Activated CD4-positive, alpha-beta T cell treated with anti-CD3 and anti-CD28 coated beads, Interleukin-2, Interleukin-4, amounts not matched to agents 100 ng/mL and 50 ng/mL, durations not matched to agents 16 hours and 8 hours (primary cell): Measurements from ENCODE around the gene PLPPR3.
"Not testable (repeated sequence)": the region's sequence is repeated elsewhere in the genome, so short reads cannot be mapped to it uniquely, and the experiment has no call there.

Source experiments
- DNase-seq: peaks from one replicate; pipeline ENCODE4 v3.0.0-alpha.2; 2020; ENCODE audit warnings: low spot score

PLPPR3 gene

DNA sequence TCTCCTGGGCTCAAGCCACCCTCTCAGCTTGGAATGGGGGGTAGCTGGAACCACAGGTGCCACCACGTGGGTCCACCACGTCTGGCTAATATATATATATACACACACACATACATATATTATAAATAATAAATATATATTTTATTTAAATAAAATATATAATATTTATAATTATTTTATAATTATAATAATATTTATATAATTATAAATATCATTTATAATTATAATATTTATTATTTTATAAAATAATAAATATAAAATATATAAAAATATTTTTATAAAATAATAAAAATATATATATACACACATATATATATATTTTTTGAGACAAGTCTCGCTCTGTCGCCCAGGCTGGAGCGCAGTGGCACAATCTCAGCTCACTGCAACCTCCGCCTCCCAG is 32.8 kb upstream of the PLPPR3 start:
- DNase-seq = no peak

DNA sequence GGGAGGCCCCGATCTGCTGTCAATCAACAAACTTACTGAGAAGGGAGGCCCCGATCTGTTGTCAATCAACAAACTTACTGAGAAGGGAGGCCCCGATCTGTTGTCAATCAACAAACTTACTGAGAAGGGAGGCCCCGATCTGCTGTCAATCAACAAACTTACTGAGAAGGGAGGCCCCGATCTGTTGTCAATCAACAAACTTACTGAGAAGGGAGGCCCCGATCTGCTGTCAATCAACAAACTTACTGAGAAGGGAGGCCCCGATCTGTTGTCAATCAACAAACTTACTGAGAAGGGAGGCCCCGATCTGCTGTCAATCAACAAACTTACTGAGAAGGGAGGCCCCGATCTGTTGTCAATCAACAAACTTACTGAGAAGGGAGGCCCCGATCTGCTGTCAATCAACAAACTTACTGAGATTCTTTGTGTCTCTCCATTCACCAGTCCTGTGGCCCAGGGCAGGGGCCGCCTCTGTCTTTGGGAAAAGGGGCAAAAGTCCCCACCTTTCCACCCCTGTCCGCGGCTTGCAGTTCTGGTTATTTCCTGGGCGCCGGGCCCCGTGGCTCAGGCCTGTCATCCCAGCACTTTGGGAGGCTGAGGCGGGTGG is 32.0 kb upstream of the PLPPR3 start:
- DNase-seq = not testable (repeated sequence)

DNA sequence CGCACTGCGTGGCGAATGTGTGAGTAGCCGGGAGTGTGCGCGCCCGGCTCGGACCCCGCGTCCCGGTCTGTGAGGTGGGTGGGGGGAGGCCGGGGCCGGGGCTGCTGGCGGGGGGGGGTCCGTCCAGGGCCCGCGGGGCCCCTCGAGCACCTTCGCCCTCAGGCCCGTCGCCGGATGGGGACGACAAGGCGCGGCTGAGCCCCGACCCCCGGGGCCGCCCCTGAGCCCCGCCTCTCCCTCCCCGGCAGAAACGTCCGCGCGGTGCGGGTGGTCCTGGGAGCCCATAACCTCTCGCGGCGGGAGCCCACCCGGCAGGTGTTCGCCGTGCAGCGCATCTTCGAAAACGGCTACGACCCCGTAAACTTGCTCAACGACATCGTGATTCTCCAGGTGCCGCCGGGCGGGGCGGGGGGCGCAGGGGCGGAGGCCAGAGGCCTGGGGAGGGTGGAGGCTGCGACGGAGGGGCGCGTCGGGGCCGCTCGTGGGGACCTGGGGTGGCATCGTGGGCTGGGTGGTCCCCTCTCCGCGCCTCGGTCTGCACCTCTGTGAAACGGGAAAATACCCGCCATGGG is 31.3 kb upstream of the PLPPR3 start:
- DNase-seq = no peak

DNA sequence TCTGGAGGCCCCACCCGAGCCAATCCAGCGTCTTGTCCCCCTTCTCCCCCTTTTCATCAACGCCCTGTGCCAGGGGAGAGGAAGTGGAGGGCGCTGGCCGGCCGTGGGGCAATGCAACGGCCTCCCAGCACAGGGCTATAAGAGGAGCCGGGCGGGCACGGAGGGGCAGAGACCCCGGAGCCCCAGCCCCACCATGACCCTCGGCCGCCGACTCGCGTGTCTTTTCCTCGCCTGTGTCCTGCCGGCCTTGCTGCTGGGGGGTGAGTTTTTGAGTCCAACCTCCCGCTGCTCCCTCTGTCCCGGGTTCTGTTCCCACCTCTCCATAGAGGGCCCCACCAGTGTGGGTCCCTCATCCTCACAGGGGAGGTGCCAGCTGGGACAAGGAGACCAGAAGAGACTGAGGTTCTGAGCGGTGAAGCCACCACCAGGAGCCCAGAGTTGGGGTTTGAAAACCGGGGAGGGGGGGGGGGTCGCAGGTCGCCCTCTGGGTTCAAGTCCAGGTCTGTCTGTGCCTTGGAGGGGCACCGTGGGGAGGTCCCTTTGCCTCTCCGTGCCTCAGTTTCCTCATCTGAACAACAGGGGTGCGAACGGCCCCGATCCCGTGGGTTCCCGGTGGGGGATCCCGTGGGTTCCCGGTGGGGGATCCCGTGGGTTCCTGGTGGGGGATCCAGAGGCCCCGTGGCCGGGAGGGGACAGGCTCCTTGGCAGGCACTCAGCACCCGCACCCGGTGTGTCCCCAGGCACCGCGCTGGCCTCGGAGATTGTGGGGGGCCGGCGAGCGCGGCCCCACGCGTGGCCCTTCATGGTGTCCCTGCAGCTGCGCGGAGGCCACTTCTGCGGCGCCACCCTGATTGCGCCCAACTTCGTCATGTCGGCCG is 30.6 kb upstream of the PLPPR3 start, which contains the start of gene ELANE:
ELANE (plus strand) TSS at position 168 of the 878 bp plus-strand sequence; CDS start at position 194, 26 bp downstream.
- DNase-seq = no peak

DNA sequence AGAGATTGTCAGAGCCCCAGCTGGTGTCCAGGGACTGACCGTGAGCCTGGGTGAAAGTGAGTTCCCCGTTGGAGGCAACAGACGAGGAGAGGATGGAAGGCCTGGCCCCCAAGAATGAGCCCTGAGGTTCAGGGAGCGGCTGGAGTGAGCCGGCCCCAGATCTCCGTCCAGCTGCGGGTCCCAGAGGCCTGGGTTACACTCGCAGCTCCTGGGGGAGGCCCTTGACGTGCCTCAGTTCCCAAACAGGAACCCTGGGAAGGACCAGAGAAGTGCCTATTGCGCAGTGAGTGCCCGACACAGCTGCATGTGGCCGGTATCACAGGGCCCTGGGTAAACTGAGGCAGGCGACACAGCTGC is 29.2 kb upstream of the PLPPR3 start:
- no peak for DNase-seq

DNA sequence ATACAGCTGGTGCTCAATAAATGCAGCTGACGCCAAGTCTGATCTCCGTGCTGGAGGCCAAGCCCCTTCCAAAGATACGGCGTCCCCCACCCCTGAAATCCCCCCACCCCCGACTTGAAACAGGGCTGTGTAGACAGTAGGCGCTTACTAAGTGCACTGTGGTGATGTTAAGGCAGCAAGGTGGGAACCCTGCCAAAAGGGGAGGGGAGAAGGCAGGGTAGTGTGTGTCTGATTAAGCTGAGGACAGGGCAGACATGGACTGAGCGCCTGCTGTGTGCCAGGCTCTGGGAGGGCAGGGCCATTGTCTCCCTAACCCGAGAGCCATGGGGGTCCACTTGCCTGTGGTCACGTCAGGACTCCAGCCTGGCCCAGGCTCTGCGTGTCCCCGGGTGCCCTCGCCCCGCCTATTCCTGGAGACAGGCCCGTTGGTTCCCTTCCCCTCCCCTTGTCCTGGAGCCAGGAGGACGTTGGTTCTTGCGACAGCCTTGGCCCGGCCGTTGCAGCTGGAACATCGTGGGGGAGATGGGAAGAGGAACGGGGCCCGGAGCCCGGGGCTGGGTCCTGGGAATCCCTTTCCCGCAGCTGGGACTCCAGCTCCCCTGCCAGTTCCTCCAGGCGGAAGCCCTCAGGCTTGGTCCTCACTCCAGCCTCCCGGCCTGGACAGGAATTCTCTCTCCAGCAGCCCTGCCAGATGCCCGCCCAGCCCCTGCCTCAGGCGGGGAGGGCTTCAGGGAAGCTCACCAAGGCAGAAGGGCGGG is 28.6 kb upstream of the PLPPR3 start:
- DNase-seq = no peak

DNA sequence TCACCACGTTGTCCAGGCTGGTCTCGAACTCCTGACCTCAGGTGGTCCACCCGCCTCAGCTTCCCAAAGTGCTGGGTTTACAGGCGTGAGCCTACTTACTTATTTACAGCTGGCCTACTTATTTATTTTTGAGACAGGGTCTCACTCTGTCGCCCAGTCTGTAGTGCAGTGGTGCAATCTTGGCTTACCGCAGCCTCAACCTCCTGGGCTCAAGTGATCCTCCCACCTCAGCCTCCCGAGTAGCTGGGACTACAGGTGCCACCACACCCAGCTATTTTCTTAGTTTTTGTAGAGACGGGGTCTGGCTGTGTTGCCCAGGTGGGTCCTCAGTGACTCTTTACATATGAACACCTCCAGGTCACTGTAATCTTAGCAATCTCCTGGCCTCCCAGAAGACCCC is 27.4 kb upstream of the PLPPR3 start:
- not testable (repeated sequence) for DNase-seq

DNA sequence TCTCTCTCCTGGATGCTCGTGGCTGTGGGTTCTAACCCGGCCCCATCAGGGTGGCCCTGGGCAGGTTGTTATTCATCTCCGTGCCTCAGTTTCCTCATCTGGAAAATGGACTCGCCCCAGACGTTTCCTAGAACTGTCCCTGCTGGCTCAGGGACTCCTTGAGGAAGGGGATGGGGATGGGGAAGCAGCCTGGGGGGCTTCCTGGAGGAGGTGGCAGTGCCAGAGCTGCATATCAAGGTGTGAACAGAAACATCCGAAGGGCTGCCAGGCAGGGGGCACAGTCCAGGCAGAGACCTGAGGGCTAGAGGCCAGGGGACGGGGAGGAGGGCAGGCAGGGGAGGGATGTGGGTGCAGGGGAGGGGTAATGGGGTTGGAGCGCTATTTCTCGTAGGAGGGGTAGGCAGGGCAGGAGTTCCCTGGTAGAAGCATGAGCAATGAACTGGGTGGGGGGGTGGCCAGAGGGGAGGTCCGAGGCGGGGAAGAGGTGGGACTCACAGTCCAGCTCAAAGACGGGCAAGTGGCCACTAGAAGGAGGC is 26.7 kb upstream of the PLPPR3 start:
- DNase-seq = no peak

DNA sequence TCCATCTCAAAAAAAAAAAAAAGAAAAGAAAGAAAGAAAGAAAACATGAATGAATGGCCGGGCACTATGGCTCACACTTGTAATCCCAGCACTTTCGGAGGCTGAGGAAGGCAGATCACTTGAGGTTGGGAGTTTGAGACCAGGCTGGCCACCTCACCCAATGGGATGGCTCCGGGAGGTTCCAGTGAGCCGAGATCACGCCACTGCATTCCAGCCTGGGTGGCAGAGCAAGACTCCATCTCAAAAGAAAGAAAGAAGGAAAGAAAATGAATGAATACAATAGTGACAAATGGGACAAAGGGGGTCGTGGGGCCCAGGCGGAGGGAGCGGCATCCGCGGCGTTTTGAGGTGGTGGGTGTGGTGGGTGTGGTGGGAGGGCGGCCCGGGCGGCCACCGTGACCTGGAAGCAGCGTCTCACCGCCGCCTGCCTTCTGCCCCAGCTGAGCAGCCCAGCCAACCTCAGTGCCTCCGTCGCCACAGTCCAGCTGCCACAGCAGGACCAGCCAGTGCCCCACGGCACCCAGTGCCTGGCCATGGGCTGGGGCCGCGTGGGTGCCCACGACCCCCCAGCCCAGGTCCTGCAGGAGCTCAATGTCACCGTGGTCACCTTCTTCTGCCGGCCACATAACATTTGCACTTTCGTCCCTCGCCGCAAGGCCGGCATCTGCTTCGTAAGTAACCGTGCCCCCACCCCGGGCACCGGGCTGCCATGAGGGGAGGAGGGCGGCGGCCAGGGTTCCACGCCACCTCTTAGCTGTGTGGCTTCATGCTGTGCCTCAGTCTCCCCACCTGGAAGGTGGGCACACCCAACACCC is 24.2 kb upstream of the PLPPR3 start:
- no peak for DNase-seq

DNA sequence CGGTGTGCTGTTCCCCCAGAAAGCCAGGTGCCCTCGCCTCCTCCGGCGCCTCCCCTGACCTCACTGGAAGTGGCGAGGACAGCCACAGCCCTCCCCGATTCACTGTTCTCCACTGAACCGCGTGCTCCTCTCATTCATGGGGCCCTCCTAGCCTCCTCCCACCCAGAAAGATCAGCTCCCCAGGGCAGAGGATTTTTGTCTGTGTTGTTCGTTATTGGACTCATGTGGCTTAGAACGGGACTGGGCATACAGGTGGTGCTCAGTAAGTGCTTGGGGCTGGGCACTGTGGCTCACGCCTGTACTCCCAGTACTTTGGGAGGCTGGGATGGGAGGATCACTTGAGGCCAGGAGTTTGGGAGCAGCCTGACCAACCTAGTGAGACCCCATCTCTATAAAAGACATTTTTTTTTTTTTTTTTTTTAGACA is 22.8 kb upstream of the PLPPR3 start:
- DNase-seq = no peak

DNA sequence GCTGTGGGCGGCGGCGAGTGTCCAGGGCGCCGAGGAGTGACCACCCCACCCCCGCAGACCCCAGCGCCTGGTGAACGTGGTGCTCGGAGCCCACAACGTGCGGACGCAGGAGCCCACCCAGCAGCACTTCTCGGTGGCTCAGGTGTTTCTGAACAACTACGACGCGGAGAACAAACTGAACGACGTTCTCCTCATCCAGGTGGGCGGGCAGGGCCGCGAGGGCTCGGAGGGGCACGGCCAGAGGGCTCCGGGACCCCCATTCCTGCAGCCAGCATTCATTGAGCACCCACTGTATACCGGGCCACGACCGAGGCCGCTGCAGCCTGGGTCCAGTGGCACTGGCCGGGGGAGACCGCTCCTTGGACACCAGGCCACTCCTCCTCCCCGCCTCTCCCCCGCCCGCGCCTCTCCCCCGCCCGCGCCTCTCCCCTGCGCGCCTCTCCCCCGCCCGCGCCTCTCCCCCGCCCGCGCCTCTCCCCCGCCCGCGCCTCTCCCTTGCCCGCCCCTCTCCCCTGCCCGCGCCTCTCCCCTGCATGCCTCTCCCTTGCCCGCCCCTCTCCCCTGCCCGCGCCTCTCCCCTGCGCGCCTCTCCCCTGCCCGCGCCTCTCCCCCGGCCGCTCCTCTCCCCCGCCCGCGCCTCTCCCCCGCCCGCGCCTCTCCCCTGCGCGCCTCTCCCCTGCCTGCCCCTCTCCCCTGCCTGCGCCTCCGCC is 22.2 kb upstream of the PLPPR3 start:
- no peak for DNase-seq

DNA sequence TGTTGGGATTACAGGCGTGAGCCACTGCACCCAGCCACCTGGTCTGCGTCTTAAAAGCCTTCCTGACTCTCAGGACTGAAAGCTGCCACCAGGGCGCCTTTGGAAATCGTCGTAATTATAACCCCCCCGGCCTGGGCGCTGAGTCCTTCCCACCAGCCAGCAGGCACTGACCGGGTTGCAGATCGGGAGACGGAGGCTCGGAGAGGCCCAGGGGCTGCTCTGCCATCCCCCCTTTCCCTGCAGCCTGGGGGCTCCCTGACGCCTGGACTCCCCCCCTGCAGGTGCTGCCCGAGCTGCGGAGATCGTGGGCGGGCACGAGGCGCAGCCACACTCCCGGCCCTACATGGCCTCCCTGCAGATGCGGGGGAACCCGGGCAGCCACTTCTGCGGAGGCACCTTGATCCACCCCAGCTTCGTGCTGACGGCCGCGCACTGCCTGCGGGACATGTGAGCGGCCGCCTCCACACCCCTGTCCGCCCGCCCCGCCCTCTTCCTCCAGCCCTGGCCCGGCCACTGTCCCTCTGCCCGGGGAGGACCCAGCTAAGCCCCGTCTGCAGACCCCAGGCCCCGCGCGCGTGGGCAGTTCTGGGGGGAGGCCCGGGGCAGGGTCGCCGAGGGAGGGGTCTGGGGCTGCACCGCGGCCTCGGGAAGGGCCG is 21.6 kb upstream of the PLPPR3 start:
- DNase-seq = no peak

DNA sequence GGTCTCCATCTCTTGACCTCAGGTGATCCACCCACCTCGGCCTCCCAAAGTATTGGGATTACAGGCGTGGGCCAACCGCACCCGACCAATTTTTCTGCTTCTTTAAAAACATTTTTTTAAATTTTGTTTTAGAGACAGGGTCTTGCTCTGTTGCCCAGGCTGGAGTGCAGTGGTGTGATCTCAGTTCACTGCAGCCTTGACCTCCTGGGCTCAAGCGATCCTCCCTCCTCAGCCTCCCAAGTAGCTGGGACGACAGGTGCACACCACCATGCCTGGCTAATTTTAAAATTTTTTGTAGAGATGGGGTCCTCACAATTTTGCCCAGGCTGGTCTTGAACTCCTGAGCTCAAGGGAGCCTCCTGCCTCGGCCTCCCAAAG is 21.0 kb upstream of the PLPPR3 start:
- DNase-seq = not testable (repeated sequence)

DNA sequence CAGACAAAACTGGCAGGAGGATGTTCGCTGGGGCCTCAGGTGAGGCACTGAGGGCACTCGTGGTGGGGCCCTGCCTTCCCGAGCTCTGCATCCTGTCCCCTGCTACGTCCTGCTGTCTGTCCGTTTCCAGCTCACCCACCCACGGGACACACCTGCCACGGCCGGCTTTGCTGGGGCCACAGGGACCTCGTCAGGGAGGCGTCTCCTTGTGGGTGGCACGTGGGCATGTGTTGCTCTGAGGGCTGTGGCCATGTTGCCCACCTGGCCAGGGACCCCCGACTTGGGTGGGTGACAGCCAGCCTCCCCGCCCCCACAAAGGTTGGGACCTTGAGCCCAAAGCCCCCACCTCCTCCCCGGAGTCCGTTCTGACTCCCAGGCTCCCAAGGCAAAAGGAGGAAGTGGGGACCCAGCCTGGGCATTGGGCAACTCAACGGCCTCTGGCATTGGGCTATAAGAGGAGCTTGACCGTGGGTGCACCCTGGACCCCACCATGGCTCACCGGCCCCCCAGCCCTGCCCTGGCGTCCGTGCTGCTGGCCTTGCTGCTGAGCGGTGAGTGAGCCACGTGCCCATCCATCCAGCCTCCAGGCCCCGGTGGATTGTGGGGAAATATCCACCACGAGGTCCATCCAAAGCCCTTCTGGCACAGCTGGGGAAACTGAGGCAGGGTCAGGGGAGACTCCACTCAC is 18.9 kb upstream of the PLPPR3 start, which contains the start of gene PRTN3:
PRTN3 (plus strand) TSS at position 481 of the 688 bp plus-strand sequence; CDS start at position 491, 10 bp downstream.
- DNase-seq = no peak

DNA sequence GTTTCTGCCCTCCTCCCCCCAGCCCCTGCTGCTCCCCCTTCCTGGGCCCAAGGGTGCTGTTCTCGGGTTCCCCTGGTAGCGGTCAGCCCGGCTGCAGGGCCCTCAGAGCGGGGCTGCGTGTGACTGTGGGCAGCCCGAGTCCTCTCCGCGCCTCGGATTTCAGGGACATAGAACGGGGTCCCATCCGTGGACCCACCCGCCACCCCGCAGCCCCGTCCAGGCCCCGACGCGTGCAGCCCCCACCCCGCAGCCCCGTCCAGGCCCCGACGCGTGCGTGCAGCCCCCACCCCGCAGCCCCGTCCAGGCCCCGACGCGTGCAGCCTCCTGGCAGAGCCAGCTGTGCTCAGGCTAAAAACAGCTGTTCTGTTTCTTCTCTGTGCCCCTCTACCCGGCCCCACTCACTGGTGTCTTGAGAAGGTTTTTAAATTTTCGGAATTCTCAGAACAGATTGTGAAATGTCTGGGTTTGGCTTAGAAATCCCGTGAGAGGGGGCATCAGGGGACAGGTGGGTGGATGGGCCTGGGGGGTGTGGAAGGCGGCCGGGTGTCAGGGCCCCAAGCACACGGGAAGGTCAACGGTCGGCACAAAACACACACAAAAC is 13.6 kb upstream of the PLPPR3 start:
- no peak for DNase-seq

DNA sequence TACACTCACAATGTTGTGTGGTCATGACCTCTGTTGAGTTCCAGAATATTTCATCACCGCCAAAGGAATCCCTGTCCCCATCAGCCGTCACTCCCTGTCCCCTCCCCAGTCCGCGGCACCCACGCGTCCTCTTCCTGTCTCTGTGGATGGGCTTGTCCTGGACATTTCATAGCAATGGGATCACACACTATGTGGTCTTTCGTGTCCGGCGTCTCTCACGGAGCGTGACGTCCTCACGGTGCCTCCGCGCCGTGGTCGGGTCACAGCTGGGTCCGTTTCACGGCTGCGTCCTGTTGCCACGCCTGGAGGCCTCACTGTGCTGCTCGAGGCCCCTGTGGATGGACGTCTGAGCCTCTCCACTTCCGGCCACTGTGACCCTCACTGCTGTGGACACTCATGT is 12.5 kb upstream of the PLPPR3 start:
- DNase-seq = no peak

DNA sequence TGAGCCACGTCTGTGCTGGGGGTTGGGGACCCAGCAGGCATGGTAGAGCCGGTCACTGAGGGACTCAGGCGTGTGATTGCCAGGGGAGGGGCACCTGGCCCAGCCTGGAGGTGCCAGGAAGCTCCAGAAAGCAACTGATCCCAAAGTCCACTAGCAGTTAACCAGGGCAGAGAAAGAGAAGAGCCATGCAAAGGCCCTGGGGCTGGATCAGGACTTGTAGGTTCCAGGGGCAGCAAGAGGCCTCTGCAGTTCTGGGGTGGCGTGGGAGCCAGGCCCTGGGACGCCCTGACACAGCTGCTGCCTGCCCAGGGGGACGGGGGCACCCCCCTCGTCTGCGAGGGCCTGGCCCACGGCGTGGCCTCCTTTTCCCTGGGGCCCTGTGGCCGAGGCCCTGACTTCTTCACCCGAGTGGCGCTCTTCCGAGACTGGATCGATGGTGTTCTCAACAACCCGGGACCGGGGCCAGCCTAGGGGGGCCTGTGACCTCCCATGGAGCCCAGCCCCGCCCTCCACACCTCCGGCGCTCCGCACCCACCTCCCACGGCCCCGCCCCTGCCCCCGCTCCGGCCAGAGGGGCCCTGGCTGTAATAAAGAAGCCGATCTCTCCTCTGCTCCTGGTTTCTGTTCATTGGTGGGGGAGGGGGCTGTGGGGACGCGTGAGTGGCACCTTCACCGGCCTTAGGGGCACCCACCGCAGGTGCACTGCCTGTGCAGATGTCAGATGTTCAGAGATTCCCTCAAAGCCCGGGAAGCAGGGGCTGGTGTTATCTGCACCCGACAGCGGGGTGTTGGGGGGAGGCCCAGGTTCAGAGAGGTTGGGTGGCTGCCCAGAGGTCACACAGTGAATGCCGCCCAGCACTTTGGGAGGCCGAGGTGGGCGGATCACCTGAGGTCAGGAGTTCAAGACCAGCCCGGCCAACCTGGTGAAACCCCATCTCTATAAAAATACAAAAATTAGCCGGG is 9.9 kb upstream of the PLPPR3 start:
- no peak for DNase-seq
